GM18520 (cell line): ENCODE measurements around the gene LAP3.
"Not testable (repeated sequence)": the region's sequence is repeated elsewhere in the genome, so short reads cannot be mapped to it uniquely, and the experiment has no call there.

Source experiments
- ATAC-seq: cut with Tn5 transposase; IDR thresholded peaks from one replicate; pipeline ENCODE4 v1.9.1; 2021; ENCODE audit not compliant: unreplicated experiment

Gene LAP3

GRCh38 chr4:17561195-17561909 is 15.6 kb upstream of the LAP3 start:
- ATAC-seq = no peak

- ATAC-seq = no peak
These were observed 14.8 kb upstream of the LAP3 start for GRCh38 chr4:17562157-17562556.

GRCh38 chr4:17565846-17566245 is 11.2 kb upstream of the LAP3 start:
- no peak for ATAC-seq

- ATAC-seq = no peak
These were observed 9.7 kb upstream of the LAP3 start for GRCh38 chr4:17567271-17567670.

GRCh38 chr4:17574206-17574605 is 2.8 kb upstream of the LAP3 start:
- no peak for ATAC-seq

- not testable (repeated sequence) for ATAC-seq
These were observed 1.8 kb upstream of the LAP3 start for GRCh38 chr4:17575177-17575576.

- no peak for ATAC-seq
These were observed 875 bp downstream of the LAP3 start for GRCh38 chr4:17577665-17578481.

GRCh38 chr4:17578482-17578891 is 1.5 kb downstream of the LAP3 start:
- ATAC-seq = peak; percentile 25

GRCh38 chr4:17580969-17581368 is 4.0 kb downstream of the LAP3 start:
- no peak for ATAC-seq

- ATAC-seq = no peak
These were observed 6.3 kb downstream of the LAP3 start for GRCh38 chr4:17583276-17583675.

GRCh38 chr4:17583941-17584340 is 6.9 kb downstream of the LAP3 start:
- no peak for ATAC-seq

- no peak for ATAC-seq
These were observed 7.7 kb downstream of the LAP3 start for GRCh38 chr4:17584521-17585213.

- no peak for ATAC-seq
These were observed 10.3 kb downstream of the LAP3 start for GRCh38 chr4:17587094-17587822.

GRCh38 chr4:17589355-17589754 is 12.4 kb downstream of the LAP3 start:
- no peak for ATAC-seq

- ATAC-seq = peak; percentile 88
These were observed 18.5 kb downstream of the LAP3 start for GRCh38 chr4:17595471-17596005.

GRCh38 chr4:17597517-17597916 is 20.5 kb downstream of the LAP3 start:
- ATAC-seq = no peak

- no peak for ATAC-seq
These were observed 22.8 kb downstream of the LAP3 start for GRCh38 chr4:17599826-17600225.

GRCh38 chr4:17605236-17605635 is 28.2 kb downstream of the LAP3 start:
- no peak for ATAC-seq

GRCh38 chr4:17613761-17614415 is 36.9 kb downstream of the LAP3 start:
- peak; percentile 35 for ATAC-seq
